Neural cell (in vitro differentiated cells): Measurements from ENCODE around the gene MEIS1. TPM values are rescaled to one million over a fixed set of nuclear protein-coding genes. Genes with fewer than 3 reads are reported as not detected.

ENCODE experiments used
- H2AFZ ChIP-seq: fragments of 200-600, 300-800 bp; sonication (generic), shearing (Covaris generic); 2 replicates; pipeline ENCODE4 v1.6.0; 2014; ENCODE audit warnings: low read depth, mild to moderate bottlenecking, antibody characterized with exemption, low read length, moderate library complexity
- H3F3A ChIP-seq: fragments of 200-600 bp; shearing (Covaris generic); 2 replicates; pipeline ENCODE4 v1.6.1; 2016; ENCODE audit warnings: mild to moderate bottlenecking, moderate library complexity, mixed read lengths, antibody characterized with exemption, low read length; ENCODE audit not compliant: insufficient read depth, poor library complexity, severe bottlenecking
- H3K27ac ChIP-seq: fragments of 200-600, 300-800 bp; sonication (generic), shearing (Covaris generic); 2 replicates; pipeline ENCODE4 v1.5.1; 2014; ENCODE audit warnings: mild to moderate bottlenecking, low read length, moderate library complexity
- H3K27me3 ChIP-seq: fragments of 300-800, 200-600 bp; sonication (generic), shearing (Covaris generic); 2 replicates; pipeline ENCODE4 v1.6.0; 2014; ENCODE audit warnings: mild to moderate bottlenecking, low read depth, low read length, moderate library complexity; ENCODE audit not compliant: insufficient read depth
- H3K36me3 ChIP-seq: fragments of 300-800, 200-600 bp; sonication (generic), shearing (Covaris generic); 2 replicates; pipeline ENCODE4 v1.5.1; 2014; ENCODE audit warnings: mild to moderate bottlenecking, antibody characterized with exemption, low read length, moderate library complexity; ENCODE audit not compliant: insufficient read depth
- H3K4me2 ChIP-seq: fragments of 300-800, 200-600 bp; sonication (generic), shearing (Covaris generic); 2 replicates; pipeline ENCODE4 v1.6.0; 2014; ENCODE audit warnings: mild to moderate bottlenecking, low read length
- H3K4me3 ChIP-seq: fragments of 300-800, 200-600 bp; sonication (generic), shearing (Covaris generic); 2 replicates; pipeline ENCODE4 v1.5.1; 2014; ENCODE audit warnings: mild to moderate bottlenecking, low read length, moderate library complexity
- H3K79me2 ChIP-seq: fragments of 200-600 bp; shearing (Covaris generic); replicated peaks from 2 replicates; pipeline ENCODE4 v1.6.0; 2014; ENCODE audit warnings: mild to moderate bottlenecking, low read length, moderate library complexity; ENCODE audit not compliant: insufficient read depth
- H3K9ac ChIP-seq: fragments of 300-800, 200-600 bp; sonication (generic), shearing (Covaris generic); 2 replicates; pipeline ENCODE4 v1.6.1; 2016; ENCODE audit warnings: mild to moderate bottlenecking, low read length, mixed read lengths
- H3K9me2 ChIP-seq: fragments of 200-600 bp; shearing (Covaris generic); 2 replicates; pipeline ENCODE4 v1.6.1; 2016; ENCODE audit warnings: mild to moderate bottlenecking, low read length, mixed read lengths; ENCODE audit not compliant: insufficient read depth
- H3K9me3 ChIP-seq: fragments of 200-600, 300-800 bp; sonication (generic), shearing (Covaris generic); 2 replicates; pipeline ENCODE4 v1.6.1; 2016; ENCODE audit warnings: mild to moderate bottlenecking, mixed run types, low read length, moderate library complexity, mixed read lengths
- H4K20me1 ChIP-seq: fragments of 200-600 bp; shearing (Covaris generic); 2 replicates; pipeline ENCODE4 v1.6.1; 2016; ENCODE audit warnings: mild to moderate bottlenecking, mixed run types; ENCODE audit not compliant: insufficient read depth
- EP300 ChIP-seq: fragments of 450-650 bp; conservative IDR thresholded peaks from 2 replicates; pipeline ENCODE4 v1.6.1; 2014; ENCODE audit warnings: antibody characterized with exemption, mild to moderate bottlenecking, moderate library complexity; ENCODE audit not compliant: poor library complexity, severe bottlenecking
- EZH2 ChIP-seq: fragments of 200-600, 300-800 bp; shearing (Covaris generic), sonication (generic); IDR thresholded peaks from 2 replicates; pipeline ENCODE4 v1.6.1; 2014; ENCODE audit warnings: antibody characterized with exemption, low read length, borderline replicate concordance, mild to moderate bottlenecking; ENCODE audit not compliant: insufficient read depth, poor library complexity, severe bottlenecking
- MXI1 ChIP-seq: fragments of 450-650 bp; conservative IDR thresholded peaks from 2 replicates; pipeline ENCODE4 v1.6.1; 2014; ENCODE audit warnings: antibody characterized with exemption, mild to moderate bottlenecking; ENCODE audit not compliant: poor library complexity, severe bottlenecking
- POLR2AphosphoS5 ChIP-seq: IDR thresholded peaks from 2 replicates; pipeline ENCODE4 v1.6.1; 2012
- RAD21 ChIP-seq: fragments of 450-650 bp; conservative IDR thresholded peaks from 2 replicates; pipeline ENCODE4 v1.6.1; 2014; ENCODE audit warnings: antibody characterized with exemption, mild to moderate bottlenecking, moderate library complexity
- SMC3 ChIP-seq: fragments of 450-650 bp; conservative IDR thresholded peaks from 2 replicates; pipeline ENCODE4 v1.6.1; 2014; ENCODE audit warnings: antibody characterized with exemption, mild to moderate bottlenecking, moderate library complexity; ENCODE audit not compliant: poor library complexity
- TAF1 ChIP-seq: IDR thresholded peaks from 2 replicates; pipeline ENCODE4 v1.6.1; 2012; ENCODE audit warnings: low read depth
- polyA plus RNA-seq: library from polyadenylated mRNA; depleted of rRNA; stranded (reverse); fragments of >200 nt; gene quantifications from 2 replicates; pipeline ENCODE4 v1.2.3, GENCODE V29; 2014
- TF ChIP-seq, protein P1 (sequence below): IDR thresholded peaks from 2 replicates; pipeline ENCODE4 v1.6.1; 2012; ENCODE audit warnings: borderline replicate concordance
- TF ChIP-seq, protein P2 (sequence below): fragments of 450-650 bp; IDR thresholded peaks from 2 replicates; pipeline ENCODE4 v1.5.1; 2014; ENCODE audit warnings: antibody characterized with exemption, mild to moderate bottlenecking, moderate library complexity; ENCODE audit not compliant: poor library complexity, severe bottlenecking

The MEIS1 gene
- polyA plus RNA-seq, 1 donor from 2014 or later: 46.5 TPM

DNA sequence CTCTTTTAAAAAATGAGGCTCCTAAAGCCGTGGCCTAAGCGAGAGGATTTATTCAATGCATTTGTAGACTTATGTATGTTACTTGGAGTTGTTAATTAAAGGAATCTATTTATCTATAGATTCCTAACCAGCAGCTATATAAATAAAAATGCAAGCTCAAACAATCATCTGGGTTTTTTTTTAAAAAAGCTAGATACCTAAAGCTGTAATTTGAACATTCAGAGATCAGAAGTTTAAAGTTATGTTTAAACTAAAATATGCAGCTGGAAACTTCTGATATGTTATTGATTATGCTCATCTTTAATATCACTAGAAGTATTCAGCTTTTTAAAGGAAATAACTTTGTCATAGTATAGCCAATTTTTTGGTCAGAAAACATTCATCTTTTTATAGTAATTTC lies 1.0 kb downstream of the MEIS1 start:
- H3K27me3 ChIP-seq: peaks cover 3% of the 10 kb centered on the region

DNA sequence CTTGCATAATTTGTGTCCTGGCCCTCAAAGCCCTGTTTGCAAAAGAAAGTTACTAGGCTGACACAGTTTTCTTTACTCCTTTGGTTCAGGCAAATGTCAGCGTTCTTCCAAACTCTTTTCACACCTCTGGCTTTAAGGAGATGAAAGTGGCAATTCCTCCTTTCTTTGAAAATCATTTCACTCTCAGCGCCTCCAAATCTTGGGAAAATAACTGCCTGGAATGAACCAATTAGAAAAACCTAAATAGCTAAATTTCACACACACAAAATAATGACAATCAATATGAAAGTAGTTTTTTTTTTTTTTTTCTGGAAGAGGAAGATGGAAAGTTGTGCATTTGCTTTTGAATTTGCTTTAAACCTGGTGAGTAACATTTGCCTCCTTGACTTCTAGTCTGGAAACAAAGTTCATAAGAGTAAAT lies 1.7 kb downstream of the MEIS1 start:
- H4K20me1 ChIP-seq: no peaks in the 10 kb centered on the region
- peak overlapping the region; percentile 86 for H3K4me3 ChIP-seq
- H3K79me2 ChIP-seq: peaks cover 62% of the 10 kb centered on the region
- peak overlapping the region; percentile 96 for H3K9ac ChIP-seq
- H2AFZ ChIP-seq: no peak overlapping the region
- no peaks in the 10 kb centered on the region for H3K9me2 ChIP-seq
- peak overlapping the region; percentile 96 for H3K4me2 ChIP-seq
- H3K27ac ChIP-seq: peak overlapping the region; percentile 98
- TF ChIP-seq SMC3 (no peak), POLR2AphosphoS5 (no peak), RAD21 (no peak), TAF1 (no peak), MXI1 (no peak), EZH2 (no peak)
- TF ChIP-seq, protein P1, sequence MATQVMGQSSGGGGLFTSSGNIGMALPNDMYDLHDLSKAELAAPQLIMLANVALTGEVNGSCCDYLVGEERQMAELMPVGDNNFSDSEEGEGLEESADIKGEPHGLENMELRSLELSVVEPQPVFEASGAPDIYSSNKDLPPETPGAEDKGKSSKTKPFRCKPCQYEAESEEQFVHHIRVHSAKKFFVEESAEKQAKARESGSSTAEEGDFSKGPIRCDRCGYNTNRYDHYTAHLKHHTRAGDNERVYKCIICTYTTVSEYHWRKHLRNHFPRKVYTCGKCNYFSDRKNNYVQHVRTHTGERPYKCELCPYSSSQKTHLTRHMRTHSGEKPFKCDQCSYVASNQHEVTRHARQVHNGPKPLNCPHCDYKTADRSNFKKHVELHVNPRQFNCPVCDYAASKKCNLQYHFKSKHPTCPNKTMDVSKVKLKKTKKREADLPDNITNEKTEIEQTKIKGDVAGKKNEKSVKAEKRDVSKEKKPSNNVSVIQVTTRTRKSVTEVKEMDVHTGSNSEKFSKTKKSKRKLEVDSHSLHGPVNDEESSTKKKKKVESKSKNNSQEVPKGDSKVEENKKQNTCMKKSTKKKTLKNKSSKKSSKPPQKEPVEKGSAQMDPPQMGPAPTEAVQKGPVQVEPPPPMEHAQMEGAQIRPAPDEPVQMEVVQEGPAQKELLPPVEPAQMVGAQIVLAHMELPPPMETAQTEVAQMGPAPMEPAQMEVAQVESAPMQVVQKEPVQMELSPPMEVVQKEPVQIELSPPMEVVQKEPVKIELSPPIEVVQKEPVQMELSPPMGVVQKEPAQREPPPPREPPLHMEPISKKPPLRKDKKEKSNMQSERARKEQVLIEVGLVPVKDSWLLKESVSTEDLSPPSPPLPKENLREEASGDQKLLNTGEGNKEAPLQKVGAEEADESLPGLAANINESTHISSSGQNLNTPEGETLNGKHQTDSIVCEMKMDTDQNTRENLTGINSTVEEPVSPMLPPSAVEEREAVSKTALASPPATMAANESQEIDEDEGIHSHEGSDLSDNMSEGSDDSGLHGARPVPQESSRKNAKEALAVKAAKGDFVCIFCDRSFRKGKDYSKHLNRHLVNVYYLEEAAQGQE: no peak
- TF ChIP-seq, protein P2, sequence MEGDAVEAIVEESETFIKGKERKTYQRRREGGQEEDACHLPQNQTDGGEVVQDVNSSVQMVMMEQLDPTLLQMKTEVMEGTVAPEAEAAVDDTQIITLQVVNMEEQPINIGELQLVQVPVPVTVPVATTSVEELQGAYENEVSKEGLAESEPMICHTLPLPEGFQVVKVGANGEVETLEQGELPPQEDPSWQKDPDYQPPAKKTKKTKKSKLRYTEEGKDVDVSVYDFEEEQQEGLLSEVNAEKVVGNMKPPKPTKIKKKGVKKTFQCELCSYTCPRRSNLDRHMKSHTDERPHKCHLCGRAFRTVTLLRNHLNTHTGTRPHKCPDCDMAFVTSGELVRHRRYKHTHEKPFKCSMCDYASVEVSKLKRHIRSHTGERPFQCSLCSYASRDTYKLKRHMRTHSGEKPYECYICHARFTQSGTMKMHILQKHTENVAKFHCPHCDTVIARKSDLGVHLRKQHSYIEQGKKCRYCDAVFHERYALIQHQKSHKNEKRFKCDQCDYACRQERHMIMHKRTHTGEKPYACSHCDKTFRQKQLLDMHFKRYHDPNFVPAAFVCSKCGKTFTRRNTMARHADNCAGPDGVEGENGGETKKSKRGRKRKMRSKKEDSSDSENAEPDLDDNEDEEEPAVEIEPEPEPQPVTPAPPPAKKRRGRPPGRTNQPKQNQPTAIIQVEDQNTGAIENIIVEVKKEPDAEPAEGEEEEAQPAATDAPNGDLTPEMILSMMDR: no peak
- peaks cover 7% of the 10 kb centered on the region for H3F3A ChIP-seq
- H3K9me3 ChIP-seq: no peaks in the 10 kb centered on the region
- H3K27me3 ChIP-seq: peaks cover 4% of the 10 kb centered on the region
- no peaks in the 10 kb centered on the region for H3K36me3 ChIP-seq

More for the DNA sequence above, 1.0 kb downstream of the MEIS1 start:
- Histone ChIP-seq H2AFZ (no peak overlapping the region), H3K4me3 (peak overlapping the region; percentile 86), H3K4me2 (peak overlapping the region; percentile 96), H3K9ac (peak overlapping the region; percentile 96), H3K79me2 (peaks cover 56% of the 10 kb centered on the region), H3K36me3 (no peaks in the 10 kb centered on the region), H4K20me1 (no peaks in the 10 kb centered on the region), H3K9me3 (no peaks in the 10 kb centered on the region), H3K9me2 (no peaks in the 10 kb centered on the region), H3K27ac (peak overlapping the region; percentile 98), H3F3A (peaks cover 7% of the 10 kb centered on the region)
- TF ChIP-seq EZH2 (no peak), EP300 (no peak), MXI1 (no peak), POLR2AphosphoS5 (no peak), TAF1 (no peak), SMC3 (no peak), RAD21 (no peak)
- TF ChIP-seq, protein P1: no peak
- TF ChIP-seq, protein P2: no peak
